ENCODE data around the gene TRABD. TPM values are rescaled to one million over a fixed set of nuclear protein-coding genes. Genes with fewer than 3 reads are reported as not detected.
"Not testable (repeated sequence)": the region's sequence is repeated elsewhere in the genome, so short reads cannot be mapped to it uniquely, and the experiment has no call there.

The TRABD gene, protein sequence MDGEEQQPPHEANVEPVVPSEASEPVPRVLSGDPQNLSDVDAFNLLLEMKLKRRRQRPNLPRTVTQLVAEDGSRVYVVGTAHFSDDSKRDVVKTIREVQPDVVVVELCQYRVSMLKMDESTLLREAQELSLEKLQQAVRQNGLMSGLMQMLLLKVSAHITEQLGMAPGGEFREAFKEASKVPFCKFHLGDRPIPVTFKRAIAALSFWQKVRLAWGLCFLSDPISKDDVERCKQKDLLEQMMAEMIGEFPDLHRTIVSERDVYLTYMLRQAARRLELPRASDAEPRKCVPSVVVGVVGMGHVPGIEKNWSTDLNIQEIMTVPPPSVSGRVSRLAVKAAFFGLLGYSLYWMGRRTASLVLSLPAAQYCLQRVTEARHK
- total RNA-seq (2014; rRNA removed; shearing (Covaris generic); ENCODE audit: low replicate concordance), result 82.4 and 89.0 TPM in 2 replicates

DNA sequence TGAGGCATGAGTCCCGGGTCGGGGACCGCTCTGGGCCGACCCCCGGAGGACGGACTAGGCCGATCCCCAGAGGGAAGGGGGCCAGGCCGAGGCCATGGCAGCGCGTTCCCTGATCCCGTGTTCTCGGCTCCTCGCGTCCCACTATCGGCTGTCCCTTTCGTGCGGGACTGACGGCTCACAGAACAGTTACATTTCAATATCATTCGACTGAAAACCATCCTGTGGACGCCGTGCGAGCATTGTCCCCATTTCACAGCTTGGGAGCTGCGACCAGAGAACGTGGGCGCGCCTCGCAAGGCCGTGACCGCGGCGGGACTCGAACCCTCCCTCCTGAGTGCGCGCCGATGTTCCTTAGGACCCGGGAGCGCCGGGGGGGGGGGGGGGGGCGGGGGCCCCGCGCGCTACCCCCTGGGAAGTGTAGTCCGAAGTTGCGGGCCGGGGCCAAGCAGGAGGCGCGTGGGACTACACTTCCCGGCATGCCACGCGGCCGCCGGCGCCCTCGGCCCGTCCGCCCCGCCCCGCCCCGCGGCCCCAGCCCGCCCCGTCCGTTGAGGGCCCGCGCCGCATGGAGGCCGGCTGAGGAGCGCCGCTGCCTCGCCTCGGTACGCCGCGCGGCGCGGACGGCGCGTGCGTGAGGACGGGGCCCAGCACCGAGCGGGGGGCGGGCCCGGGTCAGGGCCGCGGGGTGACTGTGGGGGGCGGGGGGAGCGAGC lies at the start of gene TRABD:
TRABD (plus strand) TSS at position 539 of the 713 bp plus-strand sequence. CDS start 7,148 bp downstream, outside the sequence.
- DNase-seq (ENCODE audit: low read depth), result peak; percentile 65

DNA sequence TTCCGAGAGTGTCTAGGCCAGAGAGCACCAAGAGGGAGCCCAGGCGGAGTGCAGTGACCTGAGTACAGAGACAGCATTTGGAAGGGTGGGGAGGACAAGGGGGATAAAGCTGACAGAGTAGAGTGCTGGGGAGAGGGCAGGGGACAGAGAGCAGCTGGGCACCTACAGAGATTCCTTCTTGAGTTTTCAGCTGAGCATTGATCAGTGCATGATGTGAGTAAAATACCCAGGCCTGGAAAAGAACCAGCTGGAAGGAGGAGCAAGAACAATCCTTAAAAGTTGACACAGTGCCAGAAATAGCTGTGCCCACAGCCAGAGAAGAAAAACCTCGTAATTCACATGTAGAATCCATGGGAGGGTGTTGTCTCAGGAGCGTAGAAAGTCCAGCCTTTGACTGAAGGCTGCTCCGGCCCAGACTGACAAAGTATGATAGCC lies 49.1 kb upstream of the TRABD start:
- no peak for DNase-seq (ENCODE audit: low read depth)
- in situ Hi-C loops (cut with HindIII; ENCODE audit: low pct_unique_long_range_greater_than_20kb, low sequenced_read_pairs), result no loop called here

More for the DNA sequence above, at the start of gene TRABD:
- in situ Hi-C loops (cut with HindIII; ENCODE audit: low pct_unique_long_range_greater_than_20kb, low sequenced_read_pairs), result no loop called here

DNA sequence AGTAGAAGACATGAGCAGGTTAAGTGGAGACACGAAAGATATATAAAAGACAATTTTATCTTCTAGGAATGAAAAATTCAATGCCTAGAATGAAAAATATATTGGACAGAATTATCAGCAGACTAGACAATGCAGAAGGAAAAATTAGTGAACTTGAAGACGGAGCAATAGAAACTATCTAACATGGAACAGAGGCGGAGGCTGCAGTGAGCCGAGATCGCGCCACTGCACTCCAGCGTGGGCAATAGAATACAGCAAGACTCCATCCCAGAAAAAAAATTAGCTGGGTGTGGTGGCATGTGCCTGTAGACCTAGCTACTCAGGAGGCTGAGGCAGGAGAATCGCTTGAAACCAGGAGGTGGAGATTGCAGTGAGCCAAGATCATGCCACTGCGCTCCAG lies 48.4 kb upstream of the TRABD start:
- DNase-seq (ENCODE audit: low read depth); in situ Hi-C loops (cut with HindIII; ENCODE audit: low pct_unique_long_range_greater_than_20kb, low sequenced_read_pairs): not testable (repeated sequence)

DNA sequence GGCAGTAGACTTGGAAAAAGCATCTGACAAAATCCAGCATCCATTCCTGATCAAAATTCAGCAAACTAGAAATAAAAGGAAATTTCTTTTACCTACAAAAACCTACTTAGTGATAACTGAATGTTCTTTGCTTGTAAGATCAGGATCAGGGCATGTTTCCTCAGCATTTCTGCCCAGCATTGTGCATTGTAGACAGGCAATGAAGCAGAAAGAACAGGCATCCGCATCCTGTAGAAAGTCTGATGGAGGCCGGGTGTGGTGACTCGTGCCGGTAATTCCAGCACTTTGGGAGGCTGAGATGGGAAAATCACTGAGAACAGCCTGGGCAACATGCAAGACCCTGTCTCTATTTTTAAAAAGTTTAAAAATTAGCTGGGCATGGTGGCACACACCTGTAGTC lies 47.7 kb upstream of the TRABD start:
- in situ Hi-C loops (cut with HindIII; ENCODE audit: low pct_unique_long_range_greater_than_20kb, low sequenced_read_pairs), result no loop called here
- peak; percentile 27 for DNase-seq (ENCODE audit: low read depth)

DNA sequence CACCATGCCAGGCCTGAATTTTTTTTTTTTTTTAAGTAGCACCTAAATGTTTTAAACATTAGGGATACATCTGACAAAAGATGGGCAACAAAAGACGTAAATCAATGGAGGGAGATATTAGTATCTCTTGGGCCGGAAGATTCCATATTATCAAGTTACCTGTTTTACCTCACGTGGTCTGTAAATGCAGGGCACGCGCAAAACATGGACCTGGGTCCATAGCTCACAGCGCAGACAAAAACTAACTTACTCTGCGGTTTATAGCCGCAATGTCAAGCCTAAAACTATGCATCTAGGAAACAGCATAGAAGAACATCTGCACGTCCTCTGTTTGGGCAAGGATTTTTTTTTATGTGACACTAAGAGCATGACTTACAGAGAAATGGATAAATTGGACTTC lies 46.7 kb upstream of the TRABD start:
- in situ Hi-C loops (cut with HindIII; ENCODE audit: low pct_unique_long_range_greater_than_20kb, low sequenced_read_pairs), result no loop called here

DNA sequence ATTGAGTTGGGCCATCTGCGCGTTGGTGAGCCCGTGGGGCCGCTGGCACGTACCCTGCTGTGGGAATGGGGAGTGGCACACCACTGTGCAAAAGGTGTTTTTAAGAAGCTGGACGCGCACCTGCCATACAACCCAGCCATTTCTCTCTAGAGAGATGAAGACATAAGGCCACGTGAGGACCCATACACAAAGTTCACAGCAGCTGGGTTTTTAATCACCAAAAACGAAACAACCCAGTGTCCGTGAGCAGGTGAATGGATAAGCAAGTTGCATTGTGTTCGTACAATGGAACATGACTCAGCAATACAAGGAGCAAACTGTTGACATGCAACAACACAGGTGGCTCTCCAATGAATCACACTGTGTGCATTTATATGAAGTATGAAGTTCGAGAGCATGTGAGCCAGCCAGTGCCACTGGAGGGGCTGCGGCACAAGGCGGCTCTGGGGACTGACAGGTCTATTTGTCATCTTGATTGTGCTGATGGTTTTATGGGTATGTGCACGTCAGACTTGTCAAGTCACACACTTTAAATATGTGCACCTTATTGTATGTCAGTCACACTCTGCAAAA lies 45.8 kb upstream of the TRABD start:
- in situ Hi-C loops (cut with HindIII; ENCODE audit: low pct_unique_long_range_greater_than_20kb, low sequenced_read_pairs), result no loop called here
- DNase-seq (ENCODE audit: low read depth), result peak; percentile 56

More for the DNA sequence above, 46.7 kb upstream of the TRABD start:
- no peak for DNase-seq (ENCODE audit: low read depth)

DNA sequence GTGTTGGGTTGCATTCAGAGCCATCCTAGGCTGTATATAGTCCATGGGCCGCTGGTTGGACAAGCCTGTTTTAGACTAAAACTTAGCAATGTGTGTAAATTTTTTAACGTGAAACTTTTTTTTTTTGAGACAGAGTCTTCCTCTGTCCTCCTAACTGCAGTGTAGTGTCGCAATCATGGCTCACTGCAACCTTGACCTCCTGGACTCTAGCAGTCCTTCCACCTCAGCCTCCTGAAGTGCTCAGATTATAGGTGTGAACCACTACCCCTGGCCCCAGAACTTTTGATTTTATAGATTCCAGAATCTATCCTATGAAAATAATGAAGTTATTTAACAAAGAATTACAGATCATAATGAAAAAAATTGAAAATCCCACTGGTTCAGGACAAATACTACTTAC lies 45.1 kb upstream of the TRABD start:
- no peak for DNase-seq (ENCODE audit: low read depth)
- in situ Hi-C loops (cut with HindIII; ENCODE audit: low pct_unique_long_range_greater_than_20kb, low sequenced_read_pairs), result no loop called here

DNA sequence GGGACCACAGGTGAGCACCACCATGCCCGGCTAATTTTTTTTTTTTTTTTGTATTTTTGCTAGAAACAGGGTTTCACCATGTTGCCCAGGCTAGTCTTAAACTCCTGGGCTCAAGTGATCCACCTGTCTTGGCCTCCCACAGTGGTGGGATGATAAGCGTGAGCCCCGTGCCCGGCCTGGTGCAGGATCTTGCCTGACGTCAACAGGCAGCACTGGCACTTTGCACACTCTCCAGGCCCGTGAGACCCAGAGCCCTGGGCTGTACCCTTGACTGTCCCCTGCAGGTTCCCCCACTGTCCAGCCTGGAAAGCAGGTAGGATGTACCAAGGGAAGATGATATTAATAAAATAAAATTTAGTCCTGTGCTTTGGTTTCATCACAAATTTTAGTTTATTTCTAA lies 44.3 kb upstream of the TRABD start:
- no peak for DNase-seq (ENCODE audit: low read depth)
- in situ Hi-C loops (cut with HindIII; ENCODE audit: low pct_unique_long_range_greater_than_20kb, low sequenced_read_pairs), result no loop called here

DNA sequence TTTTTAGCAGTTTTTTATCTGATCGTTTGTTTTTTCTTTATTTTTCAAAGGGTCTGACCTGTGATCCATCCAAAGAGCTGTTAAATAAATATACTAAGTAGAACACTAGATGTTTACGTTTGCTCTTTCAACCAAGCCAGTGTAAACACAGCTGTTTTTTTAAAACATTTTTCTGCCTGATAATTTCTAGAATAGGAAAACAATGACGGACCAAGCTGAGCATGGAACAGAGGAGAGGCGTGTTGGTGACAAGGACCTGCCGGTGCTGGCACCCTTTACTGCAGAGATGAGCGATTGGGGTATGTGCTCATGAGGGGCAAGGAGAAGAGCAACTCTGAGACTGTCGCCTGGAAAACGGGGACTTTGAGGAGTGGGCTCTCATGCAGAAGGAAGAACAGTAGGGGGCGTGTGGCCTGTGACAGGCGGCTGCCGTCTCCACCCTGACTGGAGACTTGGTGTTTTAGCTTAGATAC lies 43.8 kb upstream of the TRABD start:
- in situ Hi-C loops (cut with HindIII; ENCODE audit: low pct_unique_long_range_greater_than_20kb, low sequenced_read_pairs), result no loop called here

DNA sequence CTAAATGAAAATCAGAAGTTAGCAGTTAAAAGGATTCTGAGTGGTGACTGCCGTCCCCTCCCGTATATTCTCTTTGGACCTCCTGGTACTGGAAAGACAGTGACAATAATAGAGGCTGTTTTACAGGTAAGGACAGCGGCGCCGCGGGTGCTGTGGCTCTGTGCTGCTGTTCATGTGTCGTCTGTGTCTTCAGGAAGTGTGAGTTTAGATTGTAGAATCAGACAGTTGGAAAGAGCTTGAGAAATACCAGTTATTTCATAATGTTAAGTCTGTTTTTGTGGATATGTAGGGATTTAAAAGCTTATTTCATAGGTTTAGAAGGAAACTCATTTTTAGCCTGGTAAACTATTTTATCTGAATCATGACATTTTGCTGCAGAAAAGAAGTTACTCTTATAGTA lies 42.6 kb upstream of the TRABD start:
- in situ Hi-C loops (cut with HindIII; ENCODE audit: low pct_unique_long_range_greater_than_20kb, low sequenced_read_pairs), result no loop called here
- no peak for DNase-seq (ENCODE audit: low read depth)

More for the DNA sequence above, 43.8 kb upstream of the TRABD start:
- DNase-seq (ENCODE audit: low read depth), result peak; percentile 50

DNA sequence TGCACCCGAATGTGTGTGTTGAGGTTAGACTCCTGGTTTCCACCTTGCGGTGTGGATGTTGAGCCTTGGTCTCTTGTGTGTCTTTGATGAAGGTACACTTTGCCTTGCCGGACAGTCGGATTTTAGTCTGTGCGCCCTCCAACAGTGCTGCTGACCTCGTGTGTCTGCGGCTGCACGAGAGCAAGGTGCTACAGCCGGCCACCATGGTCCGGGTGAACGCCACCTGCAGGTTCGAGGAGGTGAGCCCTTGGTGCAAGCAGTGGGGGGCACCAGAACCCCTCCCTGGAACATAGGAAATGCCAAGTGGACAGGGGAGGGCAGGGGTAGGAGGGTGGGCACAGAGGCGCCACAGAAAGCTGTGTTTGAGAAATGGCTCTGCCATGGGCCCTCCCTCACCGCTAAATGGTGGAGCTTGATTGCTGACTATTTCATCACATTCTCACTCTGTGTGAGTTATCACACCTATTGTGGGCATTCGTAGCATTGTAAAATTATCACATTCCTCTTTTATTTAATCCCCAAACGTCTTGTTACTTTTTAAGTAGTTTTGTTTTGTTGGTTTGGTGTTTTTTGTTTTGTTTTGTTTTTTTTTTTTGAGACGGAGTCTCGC lies 41.6 kb upstream of the TRABD start:
- in situ Hi-C loops (cut with HindIII; ENCODE audit: low pct_unique_long_range_greater_than_20kb, low sequenced_read_pairs), result no loop called here
- DNase-seq (ENCODE audit: low read depth), result no peak

DNA sequence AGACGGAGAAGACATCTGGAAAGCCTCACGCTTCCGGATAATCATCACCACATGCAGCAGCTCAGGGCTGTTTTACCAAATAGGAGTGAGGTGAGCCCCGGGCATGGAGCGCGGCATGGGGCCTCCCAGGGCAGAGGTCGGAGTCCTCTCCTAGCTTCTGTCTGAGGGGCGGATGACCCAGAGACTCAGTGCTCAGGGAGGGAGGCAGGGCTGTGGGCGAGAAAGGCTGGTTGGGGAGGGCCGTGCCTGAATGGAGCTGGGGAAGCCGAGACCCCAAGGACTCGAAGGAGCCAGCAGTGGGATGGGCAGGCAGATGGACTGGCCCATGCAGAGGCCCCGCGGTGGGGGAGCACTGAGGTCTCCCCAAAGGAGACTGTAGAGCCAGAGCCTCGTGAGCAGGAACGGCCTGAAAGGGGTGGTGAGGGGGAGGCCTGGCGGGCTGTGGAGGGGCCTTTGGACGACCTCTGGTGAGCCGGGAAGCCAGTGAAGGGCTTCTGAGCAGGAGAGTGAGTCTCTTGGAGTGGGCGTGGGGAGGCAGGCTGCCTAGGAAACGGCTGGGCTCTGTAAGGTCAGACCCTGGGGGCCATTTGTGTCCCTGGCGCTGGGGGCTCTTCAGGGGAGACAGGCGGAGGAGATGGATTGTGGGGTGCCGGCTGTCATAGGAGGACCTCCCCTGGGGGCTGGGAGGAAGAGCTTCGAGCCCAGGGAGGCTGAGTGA lies 39.8 kb upstream of the TRABD start:
- in situ Hi-C loops (cut with HindIII; ENCODE audit: low pct_unique_long_range_greater_than_20kb, low sequenced_read_pairs), result no loop called here
- no peak for DNase-seq (ENCODE audit: low read depth)

DNA sequence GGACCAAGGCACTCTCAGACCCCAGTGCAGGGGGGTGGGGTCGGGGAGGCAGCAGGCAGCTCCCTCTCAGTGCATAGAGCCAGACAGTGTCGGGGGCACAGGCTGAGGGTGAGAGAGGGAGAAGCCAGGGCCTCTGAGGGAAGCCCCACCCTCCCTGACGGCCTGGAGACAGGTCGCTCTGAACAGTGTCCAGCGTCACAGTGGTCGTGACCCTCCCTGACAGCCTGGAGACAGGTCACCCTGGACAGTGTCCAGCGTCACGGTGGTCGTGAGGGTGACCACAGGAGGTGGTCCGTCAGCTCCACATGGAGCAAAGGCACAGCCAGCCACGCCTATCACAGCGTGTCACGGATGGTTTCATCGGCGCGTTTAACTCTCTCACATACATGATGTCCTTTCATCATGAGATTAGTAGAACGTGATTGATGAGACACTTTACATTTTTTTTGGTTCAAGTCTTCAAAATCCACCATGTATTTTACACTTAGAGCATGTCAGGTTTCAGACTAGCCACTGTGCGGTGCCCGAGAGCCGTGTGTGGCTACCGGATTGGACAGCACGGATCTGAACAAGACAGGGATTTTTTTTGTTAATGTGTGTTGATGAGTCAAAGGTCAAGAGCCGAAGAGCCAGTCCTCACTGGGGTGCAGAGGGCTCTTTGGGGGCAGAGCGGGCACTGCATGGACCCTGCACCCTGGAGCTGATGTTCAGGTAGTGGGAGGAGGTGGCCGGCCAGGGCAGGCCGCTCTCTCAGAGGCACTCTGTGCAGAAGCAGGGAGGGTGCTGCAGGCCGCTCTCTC lies 39.1 kb upstream of the TRABD start:
- in situ Hi-C loops (cut with HindIII; ENCODE audit: low pct_unique_long_range_greater_than_20kb, low sequenced_read_pairs), result no loop called here

DNA sequence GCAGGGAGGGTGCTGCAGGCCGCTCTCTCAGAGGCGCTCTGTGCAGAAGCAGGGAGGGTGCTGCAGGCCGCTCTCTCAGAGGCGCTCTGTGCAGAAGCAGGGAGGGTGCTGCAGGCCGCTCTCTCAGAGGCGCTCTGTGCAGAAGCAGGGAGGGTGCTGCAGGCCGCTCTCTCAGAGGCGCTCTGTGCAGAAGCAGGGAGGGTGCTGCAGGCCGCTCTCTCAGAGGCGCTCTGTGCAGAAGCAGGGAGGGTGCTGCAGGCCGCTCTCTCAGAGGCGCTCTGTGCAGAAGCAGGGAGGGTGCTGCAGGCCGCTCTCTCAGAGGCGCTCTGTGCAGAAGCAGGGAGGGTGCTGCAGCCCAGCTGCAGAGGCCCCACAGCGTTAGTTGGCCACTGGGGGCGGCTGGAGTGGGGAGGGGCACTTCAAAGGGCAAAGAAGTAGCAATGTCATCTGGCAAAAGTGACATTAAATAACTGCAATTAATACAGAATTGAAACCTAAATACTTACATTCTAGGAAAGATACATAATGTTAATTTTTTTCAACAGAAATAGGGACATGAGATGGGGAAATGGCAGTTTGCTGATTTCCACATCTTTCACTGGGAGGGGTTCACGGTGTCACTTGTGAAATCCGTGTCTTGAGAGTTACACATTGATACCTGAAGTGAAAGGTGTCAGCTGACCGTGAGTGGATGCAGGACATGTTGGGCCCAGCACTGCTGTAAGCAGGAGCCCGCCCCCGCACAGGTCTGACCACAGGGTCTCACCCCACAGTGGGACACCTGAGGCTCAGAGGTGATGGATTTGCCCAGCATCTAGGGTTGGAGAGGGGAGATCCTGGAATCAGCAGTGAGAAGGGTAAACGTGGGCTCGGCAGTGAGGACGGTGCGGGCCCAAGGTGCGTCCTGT lies 38.2 kb upstream of the TRABD start:
- DNase-seq (ENCODE audit: low read depth); in situ Hi-C loops (cut with HindIII; ENCODE audit: low pct_unique_long_range_greater_than_20kb, low sequenced_read_pairs): not testable (repeated sequence)

More for the DNA sequence above, 39.1 kb upstream of the TRABD start:
- DNase-seq (ENCODE audit: low read depth), result peak; percentile 68

DNA sequence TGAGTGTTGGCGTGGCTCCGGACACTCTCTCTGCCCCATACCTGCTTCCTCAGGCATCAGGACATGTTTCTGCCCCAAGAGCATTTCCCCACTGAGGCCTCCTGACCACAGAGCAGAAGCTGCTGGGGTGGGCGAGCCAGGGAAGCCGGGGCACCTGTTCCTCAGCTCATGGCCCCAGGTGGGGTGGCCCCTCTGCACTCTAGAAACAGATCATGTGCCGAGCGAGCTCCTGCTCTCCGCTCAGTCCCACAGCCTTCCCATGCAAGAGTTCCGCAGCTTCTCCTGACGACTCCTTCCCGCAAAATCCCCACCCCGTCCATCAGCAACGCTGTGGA lies 37.6 kb upstream of the TRABD start:
- in situ Hi-C loops (cut with HindIII; ENCODE audit: low pct_unique_long_range_greater_than_20kb, low sequenced_read_pairs), result no loop called here
- no peak for DNase-seq (ENCODE audit: low read depth)

DNA sequence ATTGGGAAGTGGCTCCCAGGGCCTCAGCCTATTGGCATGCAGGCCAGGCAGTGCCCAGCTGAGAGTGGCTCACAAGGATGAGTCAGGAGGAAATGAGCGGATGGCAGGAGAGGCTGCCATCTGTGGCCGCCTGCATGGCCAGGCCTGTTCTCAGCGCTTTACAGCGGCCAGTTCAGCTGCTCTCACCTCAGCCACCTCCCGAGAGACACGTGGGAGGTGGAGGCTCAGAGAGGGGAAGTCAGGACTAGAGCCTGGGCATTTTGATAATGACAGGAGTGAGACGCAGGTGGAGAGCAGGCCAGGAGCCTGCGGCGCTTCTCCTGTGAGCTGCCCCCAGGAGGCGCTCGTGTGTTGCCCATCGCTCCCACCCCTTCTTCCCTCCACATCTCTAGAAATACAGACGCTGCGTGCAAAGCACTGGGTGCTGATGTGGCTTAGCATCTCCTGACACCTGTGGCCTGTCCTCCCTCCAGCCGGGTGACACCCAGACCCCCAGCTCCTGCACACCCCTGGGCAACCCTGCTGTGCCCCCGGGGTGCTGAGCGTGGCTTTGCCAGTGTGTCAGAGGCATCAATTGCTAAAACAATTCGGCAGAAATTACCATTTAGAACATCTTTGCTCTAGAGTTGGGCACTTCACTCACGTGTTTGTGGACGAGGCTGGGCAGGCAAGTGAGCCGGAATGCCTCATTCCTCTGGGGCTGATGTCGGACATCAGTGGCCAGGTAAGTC lies 36.6 kb upstream of the TRABD start:
- in situ Hi-C loops (cut with HindIII; ENCODE audit: low pct_unique_long_range_greater_than_20kb, low sequenced_read_pairs), result no loop called here
- peak; percentile 97 for DNase-seq (ENCODE audit: low read depth)

All from Caki2 (cell line).